ENCODE results near the gene MBD3L2B.

GRCh38 chr19:7006135-7006704, 15.0 kb downstream of the MBD3L2B start:
- TF ChIP-seq, protein P1, sequence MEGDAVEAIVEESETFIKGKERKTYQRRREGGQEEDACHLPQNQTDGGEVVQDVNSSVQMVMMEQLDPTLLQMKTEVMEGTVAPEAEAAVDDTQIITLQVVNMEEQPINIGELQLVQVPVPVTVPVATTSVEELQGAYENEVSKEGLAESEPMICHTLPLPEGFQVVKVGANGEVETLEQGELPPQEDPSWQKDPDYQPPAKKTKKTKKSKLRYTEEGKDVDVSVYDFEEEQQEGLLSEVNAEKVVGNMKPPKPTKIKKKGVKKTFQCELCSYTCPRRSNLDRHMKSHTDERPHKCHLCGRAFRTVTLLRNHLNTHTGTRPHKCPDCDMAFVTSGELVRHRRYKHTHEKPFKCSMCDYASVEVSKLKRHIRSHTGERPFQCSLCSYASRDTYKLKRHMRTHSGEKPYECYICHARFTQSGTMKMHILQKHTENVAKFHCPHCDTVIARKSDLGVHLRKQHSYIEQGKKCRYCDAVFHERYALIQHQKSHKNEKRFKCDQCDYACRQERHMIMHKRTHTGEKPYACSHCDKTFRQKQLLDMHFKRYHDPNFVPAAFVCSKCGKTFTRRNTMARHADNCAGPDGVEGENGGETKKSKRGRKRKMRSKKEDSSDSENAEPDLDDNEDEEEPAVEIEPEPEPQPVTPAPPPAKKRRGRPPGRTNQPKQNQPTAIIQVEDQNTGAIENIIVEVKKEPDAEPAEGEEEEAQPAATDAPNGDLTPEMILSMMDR (IDR thresholded peaks at IDR 0.05): no peak
- no peak for TF ChIP-seq POLR2AphosphoS5 (IDR thresholded peaks at IDR 0.05)

All from sigmoid colon (tissue), 4 donors.